Neural cell (in vitro differentiated cells): ENCODE measurements around the gene HPS5. TPM values are rescaled to one million over a fixed set of nuclear protein-coding genes. Genes with fewer than 3 reads are reported as not detected.

Experiments used
- H2AFZ ChIP-seq: fragments of 200-600, 300-800 bp; sonication (generic), shearing (Covaris generic); 2 replicates; pipeline ENCODE4 v1.6.0; 2014; ENCODE audit warnings: low read depth, mild to moderate bottlenecking, antibody characterized with exemption, low read length, moderate library complexity
- H3F3A ChIP-seq: fragments of 200-600 bp; shearing (Covaris generic); 2 replicates; pipeline ENCODE4 v1.6.1; 2016; ENCODE audit warnings: mild to moderate bottlenecking, moderate library complexity, mixed read lengths, antibody characterized with exemption, low read length; ENCODE audit not compliant: insufficient read depth, poor library complexity, severe bottlenecking
- H3K27ac ChIP-seq: fragments of 200-600, 300-800 bp; sonication (generic), shearing (Covaris generic); 2 replicates; pipeline ENCODE4 v1.5.1; 2014; ENCODE audit warnings: mild to moderate bottlenecking, low read length, moderate library complexity
- H3K27me3 ChIP-seq: fragments of 300-800, 200-600 bp; sonication (generic), shearing (Covaris generic); 2 replicates; pipeline ENCODE4 v1.6.0; 2014; ENCODE audit warnings: mild to moderate bottlenecking, low read depth, low read length, moderate library complexity; ENCODE audit not compliant: insufficient read depth
- H3K36me3 ChIP-seq: fragments of 300-800, 200-600 bp; sonication (generic), shearing (Covaris generic); 2 replicates; pipeline ENCODE4 v1.5.1; 2014; ENCODE audit warnings: mild to moderate bottlenecking, antibody characterized with exemption, low read length, moderate library complexity; ENCODE audit not compliant: insufficient read depth
- H3K4me2 ChIP-seq: fragments of 300-800, 200-600 bp; sonication (generic), shearing (Covaris generic); 2 replicates; pipeline ENCODE4 v1.6.0; 2014; ENCODE audit warnings: mild to moderate bottlenecking, low read length
- H3K4me3 ChIP-seq: fragments of 300-800, 200-600 bp; sonication (generic), shearing (Covaris generic); 2 replicates; pipeline ENCODE4 v1.5.1; 2014; ENCODE audit warnings: mild to moderate bottlenecking, low read length, moderate library complexity
- H3K79me2 ChIP-seq: fragments of 200-600 bp; shearing (Covaris generic); replicated peaks from 2 replicates; pipeline ENCODE4 v1.6.0; 2014; ENCODE audit warnings: mild to moderate bottlenecking, low read length, moderate library complexity; ENCODE audit not compliant: insufficient read depth
- H3K9ac ChIP-seq: fragments of 300-800, 200-600 bp; sonication (generic), shearing (Covaris generic); 2 replicates; pipeline ENCODE4 v1.6.1; 2016; ENCODE audit warnings: mild to moderate bottlenecking, low read length, mixed read lengths
- H3K9me2 ChIP-seq: fragments of 200-600 bp; shearing (Covaris generic); 2 replicates; pipeline ENCODE4 v1.6.1; 2016; ENCODE audit warnings: mild to moderate bottlenecking, low read length, mixed read lengths; ENCODE audit not compliant: insufficient read depth
- H3K9me3 ChIP-seq: fragments of 200-600, 300-800 bp; sonication (generic), shearing (Covaris generic); 2 replicates; pipeline ENCODE4 v1.6.1; 2016; ENCODE audit warnings: mild to moderate bottlenecking, mixed run types, low read length, moderate library complexity, mixed read lengths
- H4K20me1 ChIP-seq: fragments of 200-600 bp; shearing (Covaris generic); 2 replicates; pipeline ENCODE4 v1.6.1; 2016; ENCODE audit warnings: mild to moderate bottlenecking, mixed run types; ENCODE audit not compliant: insufficient read depth
- CTCF ChIP-seq: fragments of 450-650 bp; IDR thresholded peaks from 2 replicates; pipeline ENCODE4 v1.5.1; 2014; ENCODE audit warnings: antibody characterized with exemption, mild to moderate bottlenecking, moderate library complexity; ENCODE audit not compliant: poor library complexity, severe bottlenecking
- EP300 ChIP-seq: fragments of 450-650 bp; conservative IDR thresholded peaks from 2 replicates; pipeline ENCODE4 v1.6.1; 2014; ENCODE audit warnings: antibody characterized with exemption, mild to moderate bottlenecking, moderate library complexity; ENCODE audit not compliant: poor library complexity, severe bottlenecking
- EZH2 ChIP-seq: fragments of 200-600, 300-800 bp; shearing (Covaris generic), sonication (generic); IDR thresholded peaks from 2 replicates; pipeline ENCODE4 v1.6.1; 2014; ENCODE audit warnings: antibody characterized with exemption, low read length, borderline replicate concordance, mild to moderate bottlenecking; ENCODE audit not compliant: insufficient read depth, poor library complexity, severe bottlenecking
- MXI1 ChIP-seq: fragments of 450-650 bp; conservative IDR thresholded peaks from 2 replicates; pipeline ENCODE4 v1.6.1; 2014; ENCODE audit warnings: antibody characterized with exemption, mild to moderate bottlenecking; ENCODE audit not compliant: poor library complexity, severe bottlenecking
- POLR2AphosphoS5 ChIP-seq: IDR thresholded peaks from 2 replicates; pipeline ENCODE4 v1.6.1; 2012
- RAD21 ChIP-seq: fragments of 450-650 bp; conservative IDR thresholded peaks from 2 replicates; pipeline ENCODE4 v1.6.1; 2014; ENCODE audit warnings: antibody characterized with exemption, mild to moderate bottlenecking, moderate library complexity
- REST ChIP-seq: IDR thresholded peaks from 2 replicates; pipeline ENCODE4 v1.6.1; 2012; ENCODE audit warnings: borderline replicate concordance
- SMC3 ChIP-seq: fragments of 450-650 bp; conservative IDR thresholded peaks from 2 replicates; pipeline ENCODE4 v1.6.1; 2014; ENCODE audit warnings: antibody characterized with exemption, mild to moderate bottlenecking, moderate library complexity; ENCODE audit not compliant: poor library complexity
- TAF1 ChIP-seq: IDR thresholded peaks from 2 replicates; pipeline ENCODE4 v1.6.1; 2012; ENCODE audit warnings: low read depth
- polyA plus RNA-seq: library from polyadenylated mRNA; depleted of rRNA; stranded (reverse); fragments of >200 nt; gene quantifications from 2 replicates; pipeline ENCODE4 v1.2.3, GENCODE V29; 2014

Gene HPS5
- polyA plus RNA-seq, 1 donor from 2014 or later, result 28.5 TPM

DNA sequence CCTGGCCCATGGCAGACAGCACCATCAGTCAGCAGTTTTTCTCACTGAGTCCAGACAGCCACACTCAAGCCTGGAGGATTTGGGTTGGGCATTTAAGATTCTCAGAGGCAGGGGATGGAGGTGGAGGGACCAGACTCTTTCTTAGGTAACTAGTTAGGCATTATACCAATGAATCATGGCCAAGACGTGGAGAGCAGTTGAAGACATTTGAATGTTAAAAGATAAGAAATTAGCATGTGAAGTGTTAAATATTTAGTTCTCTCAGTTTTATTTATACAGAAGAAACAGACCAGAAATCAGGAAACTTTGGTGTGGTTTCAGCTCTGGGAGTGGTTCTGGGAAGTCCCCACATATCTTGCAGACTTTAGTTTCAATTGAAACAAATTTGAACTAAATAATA is 10.4 kb upstream of the HPS5 start:
- no peak overlapping the region for H3K9ac ChIP-seq
- no peaks in the 10 kb centered on the region for H3K9me3 ChIP-seq
- H3K36me3 ChIP-seq, result peaks cover 13% of the 10 kb centered on the region
- H2AFZ ChIP-seq, result no peak overlapping the region
- TF ChIP-seq POLR2AphosphoS5 (no peak), SMC3 (no peak), CTCF (no peak), REST (no peak), MXI1 (no peak), EZH2 (no peak), TAF1 (no peak)
- H3K27me3 ChIP-seq, result no peaks in the 10 kb centered on the region
- H3K4me2 ChIP-seq, result no peak overlapping the region
- peaks cover 7% of the 10 kb centered on the region for H3K79me2 ChIP-seq
- no peaks in the 10 kb centered on the region for H3F3A ChIP-seq
- no peak overlapping the region for H3K27ac ChIP-seq
- H3K4me3 ChIP-seq, result no peak overlapping the region
- no peaks in the 10 kb centered on the region for H4K20me1 ChIP-seq
- no peaks in the 10 kb centered on the region for H3K9me2 ChIP-seq

GRCh38 chr11:18330921-18331320 is 9.0 kb upstream of the HPS5 start:
- H3K9me3 ChIP-seq, result no peaks in the 10 kb centered on the region
- no peaks in the 10 kb centered on the region for H4K20me1 ChIP-seq
- no peak overlapping the region for H3K9ac ChIP-seq
- peaks cover 12% of the 10 kb centered on the region for H3K79me2 ChIP-seq
- no peak overlapping the region for H3K27ac ChIP-seq
- H3K27me3 ChIP-seq, result no peaks in the 10 kb centered on the region
- H2AFZ ChIP-seq, result no peak overlapping the region
- no peaks in the 10 kb centered on the region for H3F3A ChIP-seq
- H3K4me3 ChIP-seq, result no peak overlapping the region
- peaks cover 13% of the 10 kb centered on the region for H3K36me3 ChIP-seq
- no peak overlapping the region for H3K4me2 ChIP-seq
- H3K9me2 ChIP-seq, result no peaks in the 10 kb centered on the region
- TF ChIP-seq EP300 (no peak), REST (no peak), SMC3 (no peak), POLR2AphosphoS5 (no peak), CTCF (no peak), TAF1 (no peak), EZH2 (no peak), RAD21 (no peak), MXI1 (no peak)
